Glomerular endothelial cell (primary cell): ENCODE results near the gene NOS3. TPM values are rescaled to one million over a fixed set of nuclear protein-coding genes. Genes with fewer than 3 reads are reported as not detected.

ENCODE experiments used
- DNase-seq: peaks from one replicate; pipeline ENCODE4 v3.0.0-alpha.2; 2011; ENCODE audit warnings: low read depth, low spot score; ENCODE audit errors: extremely low read depth
- total RNA-seq: library from RNA; depleted of rRNA; stranded (reverse); fragments of >200 nt; gene quantifications from 2 replicates; pipeline ENCODE4 v1.2.3, GENCODE V29; 2015

Gene NOS3
- total RNA-seq, 1 donor from 2014 or later: 22.0 TPM

DNA sequence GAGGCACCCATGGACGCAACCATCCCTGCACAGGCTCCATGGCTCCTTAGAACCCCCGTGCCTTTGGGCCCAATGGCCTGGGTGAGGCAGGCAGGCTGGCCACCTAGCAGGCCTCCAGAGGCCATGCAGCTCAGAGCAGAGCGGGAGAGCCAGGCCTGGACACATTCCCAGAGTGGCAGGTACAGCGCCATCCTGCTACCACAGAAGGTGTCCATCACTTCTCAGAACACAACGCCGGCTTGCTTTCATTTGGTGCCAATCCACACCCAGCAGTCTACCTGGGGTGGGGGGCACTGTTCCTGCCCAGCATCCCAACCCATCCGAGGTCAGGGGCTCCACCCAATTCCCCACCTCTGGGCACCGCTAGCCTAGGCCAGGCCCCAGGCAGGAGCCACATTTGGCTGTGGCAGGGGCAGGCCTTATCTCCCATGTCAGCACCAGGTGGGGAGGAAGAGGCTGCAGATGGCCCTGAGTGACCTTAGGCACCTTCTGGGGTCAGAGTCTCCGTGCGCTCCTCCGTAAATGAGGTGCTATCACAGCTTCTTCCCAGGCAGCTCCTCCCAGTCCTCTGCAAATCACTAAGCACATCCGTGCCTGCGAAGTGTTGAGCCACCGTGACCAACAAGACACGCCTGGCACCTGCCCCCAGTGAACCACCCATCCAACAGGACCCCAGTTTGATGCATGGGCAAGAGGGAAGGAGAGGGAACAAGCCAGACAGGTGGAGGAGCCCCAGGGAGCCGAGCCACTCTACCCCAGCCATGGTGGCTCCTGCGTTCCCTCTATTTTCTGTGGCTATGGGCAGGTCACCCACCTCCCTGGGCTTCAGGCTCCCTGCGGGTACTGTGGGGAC lies 26.9 kb upstream of the NOS3 start:
- no peak for DNase-seq

DNA sequence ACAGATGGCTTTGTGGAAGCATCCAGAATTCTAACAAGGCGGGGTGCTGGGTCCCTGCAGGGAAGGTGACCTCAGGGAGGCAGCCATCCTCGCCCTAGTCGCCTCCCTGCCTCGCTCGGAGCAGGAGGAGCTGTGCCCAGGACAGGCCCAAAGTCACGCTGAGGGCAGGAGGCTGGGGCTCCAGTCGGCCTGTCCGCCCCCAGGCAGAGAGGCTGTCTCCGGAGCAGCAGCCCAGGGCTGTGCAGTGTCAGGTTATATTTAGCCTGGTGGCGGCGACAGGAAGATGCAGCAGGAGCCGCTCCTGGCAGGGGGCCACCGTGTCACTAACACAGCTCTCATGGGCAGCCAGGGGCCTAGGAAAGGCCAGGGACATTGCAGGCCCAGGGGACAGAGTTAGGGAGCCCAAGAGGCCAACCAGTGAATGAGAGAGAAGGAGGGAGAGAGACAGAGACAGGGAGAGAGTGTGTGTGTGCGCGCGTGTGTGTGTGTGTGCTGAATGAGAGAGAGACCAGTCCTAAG lies 26.2 kb upstream of the NOS3 start:
- DNase-seq: no peak

DNA sequence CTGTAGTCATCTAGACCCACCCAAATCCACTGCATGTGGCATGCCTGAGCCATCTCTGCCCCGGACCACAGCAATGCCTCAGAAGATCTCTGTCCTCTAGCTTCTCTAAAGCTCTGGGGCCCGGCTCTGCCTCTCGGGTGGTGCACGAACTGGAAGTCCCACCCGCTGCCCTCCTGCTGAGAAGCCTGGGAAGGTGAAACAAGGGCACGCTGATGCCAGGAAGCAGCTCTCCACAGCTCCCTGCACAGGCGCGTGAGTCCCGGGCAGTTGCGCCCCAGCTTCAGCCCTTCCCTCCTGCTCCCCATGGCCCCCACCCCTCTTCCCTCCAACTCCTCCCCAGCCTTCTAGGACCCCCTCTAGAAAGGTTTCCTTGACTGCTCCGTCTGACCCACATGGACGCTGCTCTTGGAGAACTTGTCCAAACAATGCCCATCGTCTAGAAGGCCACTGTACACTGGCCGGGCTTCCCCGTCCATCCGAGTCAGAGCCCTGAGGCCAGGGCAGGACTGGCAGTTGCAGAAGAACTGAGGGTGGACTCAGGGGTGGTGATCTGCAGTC lies 25.5 kb upstream of the NOS3 start:
- no peak for DNase-seq

DNA sequence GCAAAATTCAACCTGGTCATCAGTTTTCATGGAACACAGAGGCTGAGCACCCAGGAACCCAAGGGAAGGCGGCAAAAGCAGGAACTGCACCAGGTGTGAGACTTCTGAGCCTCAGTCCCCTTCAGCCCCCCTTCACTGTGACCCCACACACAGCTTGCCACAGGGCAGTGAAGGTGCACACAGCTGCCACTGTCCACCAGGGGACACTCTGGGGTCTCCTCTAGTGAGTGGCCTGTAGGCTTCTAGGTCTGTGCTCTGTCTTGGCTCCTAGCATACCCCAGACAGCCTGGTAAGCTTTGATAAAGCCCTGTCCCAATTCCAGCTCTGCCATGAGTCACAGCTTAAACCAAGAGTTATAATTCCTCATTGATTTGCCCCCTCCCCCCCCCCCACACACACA lies 24.8 kb upstream of the NOS3 start:
- DNase-seq: no peak

DNA sequence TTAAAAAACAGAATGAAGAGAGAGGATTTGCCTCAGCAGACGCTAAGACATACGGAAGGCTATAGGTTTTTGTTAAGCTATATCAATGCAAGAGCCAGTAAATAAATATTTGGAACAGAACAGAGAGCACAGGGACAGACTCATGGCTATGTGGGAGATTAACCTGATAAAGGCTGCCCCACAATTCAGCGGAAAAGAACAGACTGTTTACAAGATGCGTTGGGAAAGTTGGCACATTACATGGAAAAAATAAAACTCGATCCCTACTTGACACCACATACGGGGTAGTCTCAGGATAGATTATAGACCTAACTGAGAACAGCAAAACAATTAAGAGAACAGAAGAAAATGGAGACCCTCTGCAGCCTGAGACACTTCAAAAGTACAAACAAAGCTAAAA lies 23.5 kb upstream of the NOS3 start:
- no peak for DNase-seq

DNA sequence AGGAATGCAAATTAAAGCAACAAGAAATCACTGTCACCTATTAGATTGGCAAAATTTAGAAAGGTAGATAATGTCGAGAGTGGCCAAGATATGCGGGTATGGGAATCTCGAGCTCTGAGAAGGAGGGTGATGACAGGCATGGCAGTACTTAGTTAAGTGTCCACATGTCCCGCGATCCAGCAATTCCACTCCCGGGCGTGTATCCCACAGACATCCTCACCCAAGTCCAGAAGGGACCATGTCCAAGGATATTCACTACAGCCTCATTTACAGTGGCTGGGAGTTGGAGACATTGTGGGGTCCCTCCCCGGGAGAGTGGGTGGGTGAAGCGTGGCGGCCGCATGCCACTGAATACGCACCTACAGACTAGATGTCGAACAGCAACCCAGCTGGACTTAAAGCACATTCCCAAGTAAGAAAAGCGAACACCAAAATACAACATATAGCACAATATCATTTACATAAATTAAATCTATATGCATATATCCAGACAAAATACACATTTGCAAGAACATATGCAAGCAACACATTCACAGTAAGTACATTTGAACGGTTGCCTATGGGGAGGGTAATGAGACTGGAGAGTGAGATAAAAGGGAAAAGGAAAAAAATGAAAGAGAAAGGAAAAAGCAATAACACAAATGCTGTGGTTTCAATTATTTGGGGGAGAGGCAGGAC lies 22.6 kb upstream of the NOS3 start:
- DNase-seq: no peak

DNA sequence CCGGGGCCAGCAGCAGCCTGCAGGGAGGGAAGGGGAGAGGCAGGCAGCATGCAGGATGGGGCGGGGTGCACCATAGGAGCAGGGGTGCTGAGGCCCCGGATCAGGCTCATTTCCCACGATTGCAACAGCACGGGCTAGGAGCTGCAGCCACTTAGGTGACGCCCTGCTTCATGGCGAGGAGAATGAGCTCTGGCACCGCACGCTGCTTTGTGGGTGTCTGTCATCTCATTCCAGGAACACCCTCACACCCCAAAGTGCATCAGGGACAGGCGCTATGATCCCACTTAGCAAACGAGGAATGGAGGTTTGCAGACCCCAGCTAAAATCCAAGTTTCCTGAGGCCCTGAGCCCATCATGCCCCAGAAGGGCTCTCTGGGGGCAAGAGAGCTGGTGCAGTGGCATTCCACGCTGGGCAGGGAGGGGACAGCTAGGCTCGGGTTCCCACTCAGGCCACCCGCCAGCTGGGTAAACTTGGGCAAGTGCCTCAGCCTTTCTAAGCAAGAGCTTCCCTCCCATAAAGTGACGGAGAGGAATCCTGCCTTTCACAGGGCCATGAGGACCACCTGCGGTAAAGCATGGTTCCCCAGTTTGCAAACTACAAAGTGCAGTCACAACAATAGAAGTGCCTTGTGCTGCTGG lies 22.0 kb upstream of the NOS3 start:
- DNase-seq: no peak

DNA sequence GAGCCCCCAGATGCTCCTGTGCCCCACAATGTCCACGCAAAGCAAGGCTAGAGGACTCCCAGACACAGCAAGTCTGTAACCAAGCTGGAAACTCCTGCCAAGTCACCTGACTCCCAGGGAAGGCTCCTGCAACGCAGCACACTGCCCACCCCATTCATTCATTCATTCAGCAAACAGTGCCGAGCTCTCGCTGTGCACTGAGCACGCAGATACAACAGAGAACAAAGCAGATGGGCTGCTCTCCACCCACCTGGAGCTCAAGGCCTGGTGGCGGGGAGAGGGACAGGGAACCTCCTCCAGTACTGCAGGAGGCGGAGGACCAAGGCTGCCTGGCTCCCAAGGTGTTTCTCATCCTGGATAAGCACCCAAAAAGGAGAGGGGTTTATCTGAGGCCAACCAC lies 21.3 kb upstream of the NOS3 start:
- DNase-seq: no peak

DNA sequence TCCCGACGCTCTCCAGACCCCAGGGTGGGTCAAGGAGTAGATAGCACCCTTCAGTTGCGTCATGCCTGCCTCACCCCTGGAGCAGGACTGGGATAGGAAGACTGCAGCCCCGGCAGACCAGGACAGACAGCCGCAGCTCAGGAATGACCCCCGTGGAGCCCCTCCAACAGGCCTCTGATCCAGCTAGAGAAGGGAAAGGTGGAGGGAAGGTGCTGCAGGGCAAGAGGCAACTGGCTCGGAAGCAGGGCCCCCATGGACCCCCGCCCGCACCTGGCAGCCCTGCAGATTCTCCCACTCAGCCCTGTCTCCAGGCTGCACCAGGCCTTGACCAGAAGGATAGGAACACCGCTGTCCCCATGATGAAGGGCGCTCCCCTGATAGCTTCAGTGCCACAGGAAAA lies 20.4 kb upstream of the NOS3 start:
- DNase-seq: no peak

DNA sequence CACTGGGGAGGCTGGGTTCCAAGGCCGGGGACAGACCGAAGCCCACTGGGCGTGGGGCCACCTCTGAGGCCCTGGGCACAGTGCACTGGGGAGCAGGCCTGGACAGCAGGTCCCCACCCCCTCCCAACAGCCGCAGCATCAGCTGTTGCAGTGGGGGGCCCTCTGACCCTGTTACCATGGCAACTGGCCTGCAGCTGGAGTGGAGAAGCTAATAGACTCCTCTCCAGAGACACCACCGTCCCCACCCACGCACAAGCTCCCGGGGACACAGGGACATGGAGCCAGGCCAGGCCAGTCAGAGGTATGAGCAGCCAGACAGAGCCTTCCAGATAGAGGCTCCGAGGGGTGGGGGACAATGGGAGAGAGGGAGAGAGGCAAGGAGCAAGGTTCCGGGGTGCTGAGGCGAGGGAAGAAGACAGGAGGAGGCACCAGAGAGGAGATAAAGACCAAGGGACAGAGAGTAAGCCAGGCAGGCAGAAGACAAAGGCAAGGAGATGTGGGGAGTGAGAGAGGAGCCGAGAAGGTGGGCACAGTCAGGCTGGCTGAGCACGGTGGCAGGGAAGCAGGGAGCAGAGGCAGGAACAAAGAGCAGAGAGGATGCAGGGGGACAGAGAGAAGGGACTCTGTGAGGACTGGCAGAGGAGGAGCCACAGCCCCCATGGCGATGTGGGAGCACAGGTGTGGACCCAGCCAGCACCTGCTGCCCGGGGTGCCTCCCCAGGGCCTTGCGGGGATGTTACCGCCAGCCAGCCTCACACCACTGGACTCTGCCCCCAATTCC lies 19.4 kb upstream of the NOS3 start:
- DNase-seq: no peak

DNA sequence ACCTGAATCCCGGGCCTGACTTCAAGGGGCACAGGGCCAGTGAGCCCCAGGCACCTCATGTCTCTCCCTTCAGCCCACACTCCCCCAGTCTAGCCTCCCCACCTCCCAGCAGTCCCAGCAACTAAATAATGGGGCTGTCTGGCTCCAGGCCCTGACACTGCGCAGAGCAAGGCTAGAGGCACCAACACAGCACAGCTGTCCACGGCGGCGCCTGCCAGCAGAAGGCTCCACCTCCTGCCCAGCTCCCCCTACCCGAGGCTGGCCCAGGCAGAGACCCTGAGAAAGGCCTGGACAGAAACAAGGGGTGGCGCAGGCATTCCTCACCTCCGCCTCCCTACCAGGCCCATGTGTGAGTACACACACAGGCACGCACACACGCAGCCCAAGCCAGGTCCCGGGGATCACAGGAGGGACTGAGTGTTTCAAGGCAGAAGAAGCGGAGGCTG lies 18.8 kb upstream of the NOS3 start:
- DNase-seq: no peak

DNA sequence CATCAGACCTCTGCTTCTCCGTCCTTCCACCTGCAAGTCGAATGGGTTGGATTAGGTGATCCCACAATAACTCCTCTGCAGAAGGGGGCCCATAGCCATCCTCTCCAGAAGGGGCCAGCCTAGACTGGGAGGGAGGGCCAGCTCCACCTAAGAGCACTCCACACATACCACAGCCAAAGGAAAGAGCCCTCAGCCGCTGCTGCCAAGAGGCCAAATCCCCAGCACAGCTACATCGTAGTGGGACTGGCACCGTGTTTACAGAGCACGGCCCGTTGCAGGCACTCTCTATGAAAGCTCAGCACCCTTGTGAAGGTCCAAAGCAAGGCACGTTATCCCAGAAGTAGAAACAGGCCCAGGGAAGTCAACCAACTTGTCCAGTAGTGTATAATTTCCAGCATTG lies 18.1 kb upstream of the NOS3 start:
- no peak for DNase-seq

DNA sequence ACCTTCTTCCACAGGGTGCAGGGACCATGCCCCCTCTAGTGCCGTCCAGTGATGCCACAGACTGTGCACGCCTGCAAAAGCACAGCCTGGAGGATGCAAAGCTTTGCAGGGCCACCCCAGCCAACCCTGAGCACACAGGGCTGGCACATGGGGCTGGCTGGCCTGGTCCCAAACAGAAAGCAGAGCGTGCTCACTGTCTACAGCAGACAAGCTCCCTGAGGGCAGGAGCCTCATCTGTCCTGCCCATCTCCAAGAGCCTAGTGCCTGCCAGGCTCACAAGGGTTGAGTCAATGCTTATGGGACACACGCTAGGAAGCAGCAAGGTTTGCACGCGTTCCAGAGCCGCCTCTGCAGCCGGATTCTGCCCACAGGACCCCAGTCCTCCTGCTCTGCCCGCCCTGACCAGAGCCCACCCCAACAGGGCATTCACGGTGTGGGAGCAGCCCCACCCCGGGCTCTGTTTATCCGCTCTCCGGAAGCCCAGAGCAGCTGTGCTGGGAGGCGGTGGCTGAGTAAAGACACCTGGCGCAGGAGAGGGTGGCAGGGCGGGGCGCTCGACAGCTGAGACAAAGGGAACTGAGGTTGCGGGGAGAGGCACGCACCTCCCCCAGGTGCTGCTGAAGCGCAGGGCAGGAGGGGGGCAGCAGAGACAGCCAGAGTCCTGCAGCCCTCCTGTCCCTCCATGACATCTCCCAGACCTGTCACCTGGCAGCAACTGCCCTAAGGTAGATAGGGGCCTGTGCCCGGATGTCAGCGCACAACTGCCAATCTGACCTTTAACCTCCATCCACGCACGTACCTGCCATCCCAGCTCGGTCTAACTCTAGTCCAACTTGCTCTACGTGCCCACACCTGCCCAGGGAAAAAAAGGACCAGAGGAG lies 17.0 kb upstream of the NOS3 start:
- no peak for DNase-seq

DNA sequence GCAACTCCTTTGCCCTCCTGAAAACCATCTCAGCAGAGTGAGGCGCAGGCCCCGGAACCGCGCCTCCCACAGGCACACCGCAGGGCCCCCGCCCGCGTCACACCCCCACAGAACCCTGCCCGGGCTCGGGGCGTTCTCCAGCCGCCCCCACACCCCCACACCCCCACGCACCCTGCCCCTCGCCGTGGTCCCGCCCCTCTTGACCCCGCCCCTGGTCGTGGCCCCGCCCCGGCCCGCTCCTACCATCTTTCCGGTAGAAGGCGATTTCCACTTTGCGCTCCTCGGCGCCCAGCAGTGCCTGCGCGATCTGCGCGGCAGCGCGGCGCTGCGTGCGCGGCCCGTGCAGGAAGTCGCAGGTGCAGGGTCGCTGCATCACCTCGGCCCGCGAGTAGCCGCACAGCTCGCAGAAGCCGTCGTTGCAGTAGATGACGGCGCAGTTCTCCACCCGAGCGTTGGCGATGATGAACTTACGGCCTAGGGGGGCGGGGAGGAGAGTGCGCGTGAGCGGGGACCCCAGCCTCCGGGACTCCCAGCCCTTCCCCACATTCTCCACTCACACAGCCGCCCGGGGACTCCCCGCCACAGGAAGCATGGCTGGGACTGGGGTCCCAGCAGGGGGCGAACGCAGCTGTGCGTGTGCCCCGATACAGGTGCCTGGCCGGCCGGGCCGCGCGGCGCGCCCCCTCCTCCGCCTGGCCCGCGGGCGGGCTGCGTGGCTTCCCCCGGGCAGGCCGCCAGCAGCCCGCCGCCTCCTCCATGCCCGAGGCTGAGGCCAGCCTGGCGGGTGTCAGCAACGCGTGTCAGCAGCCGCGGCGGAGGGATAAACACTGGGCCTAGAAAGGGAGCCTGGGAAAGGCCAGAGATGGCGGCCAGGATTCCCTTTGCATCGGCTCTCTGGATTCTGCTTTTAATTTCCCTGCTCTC lies 16.1 kb upstream of the NOS3 start:
- DNase-seq: no peak

DNA sequence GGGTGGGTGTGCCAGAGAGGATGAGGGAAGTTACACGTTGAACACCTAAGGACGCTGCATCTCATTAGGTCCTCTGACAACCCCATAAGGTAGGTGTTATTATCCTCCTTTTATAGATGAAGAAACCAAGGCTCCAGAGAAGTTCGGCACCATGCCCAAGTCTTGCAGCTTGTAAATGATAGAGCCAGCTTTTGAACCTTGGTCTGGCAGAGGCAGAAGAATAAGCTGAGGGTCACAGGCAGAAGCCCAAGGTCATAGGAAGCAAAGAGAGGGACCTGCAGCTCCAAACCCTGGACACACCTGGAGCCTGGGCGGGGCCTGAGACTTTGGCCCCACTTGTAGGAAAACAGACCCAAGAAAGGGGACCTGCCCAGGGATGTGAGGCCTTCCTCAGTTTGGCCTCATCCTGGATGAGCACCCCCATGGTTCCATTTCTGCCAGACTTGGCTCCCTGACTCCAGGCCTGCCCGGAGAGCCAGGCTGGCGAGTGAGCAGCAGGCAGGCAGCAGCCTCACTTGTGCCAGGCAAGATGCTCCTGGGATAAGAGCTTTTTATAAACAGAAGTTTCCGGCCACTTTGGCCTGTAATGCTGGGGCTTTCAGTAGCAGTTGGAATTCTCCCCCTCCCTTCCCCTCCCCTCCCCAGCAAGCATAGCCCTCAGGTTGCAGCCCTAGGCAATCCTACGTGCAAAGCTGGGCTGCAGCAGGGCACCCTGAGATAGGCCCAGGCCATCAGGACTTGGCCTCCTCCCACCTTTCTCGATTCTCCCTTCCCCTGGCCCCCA lies 15.1 kb upstream of the NOS3 start:
- no peak for DNase-seq

DNA sequence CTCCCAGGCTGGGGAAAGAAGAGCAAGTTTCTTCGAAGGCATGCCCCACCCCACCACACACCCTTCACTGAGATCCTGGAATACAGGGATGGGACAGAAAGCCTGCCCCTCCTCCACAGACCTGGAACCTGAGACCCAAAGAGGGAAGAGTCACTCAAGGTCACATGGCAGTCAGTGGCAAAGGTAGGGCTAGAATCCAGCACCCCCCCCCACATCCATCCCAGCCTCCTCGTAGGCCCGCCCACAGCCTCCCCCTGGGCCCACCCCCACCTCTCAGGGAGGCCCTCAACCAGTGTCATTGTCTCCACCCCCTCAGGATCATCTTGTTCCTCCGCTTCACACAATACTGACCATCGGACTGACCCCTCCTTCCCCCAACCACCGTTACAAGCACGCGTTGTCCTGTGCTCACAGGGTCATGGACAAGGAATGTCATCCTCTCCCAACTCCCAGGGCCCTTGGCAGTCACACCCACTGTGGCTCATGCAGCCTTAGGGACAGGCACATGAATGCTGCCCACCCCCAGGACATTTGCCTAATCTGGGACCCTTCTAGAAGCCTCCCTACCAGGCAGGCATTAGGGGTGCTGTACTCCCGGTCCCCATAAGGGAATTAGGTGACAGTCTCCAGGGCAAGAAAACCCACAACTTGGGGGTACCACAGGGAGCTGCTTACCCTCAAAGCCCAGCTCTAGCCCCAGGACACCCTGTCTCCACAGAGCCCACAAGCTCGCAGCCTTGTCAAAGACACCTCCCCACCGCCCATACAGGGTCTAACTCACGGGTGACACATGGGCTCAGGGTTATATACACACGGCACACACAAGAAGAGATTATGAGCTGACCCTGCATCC lies 14.1 kb upstream of the NOS3 start:
- DNase-seq: no peak
